ENCODE measurements around the gene SCTR.

SCTR gene

DNA sequence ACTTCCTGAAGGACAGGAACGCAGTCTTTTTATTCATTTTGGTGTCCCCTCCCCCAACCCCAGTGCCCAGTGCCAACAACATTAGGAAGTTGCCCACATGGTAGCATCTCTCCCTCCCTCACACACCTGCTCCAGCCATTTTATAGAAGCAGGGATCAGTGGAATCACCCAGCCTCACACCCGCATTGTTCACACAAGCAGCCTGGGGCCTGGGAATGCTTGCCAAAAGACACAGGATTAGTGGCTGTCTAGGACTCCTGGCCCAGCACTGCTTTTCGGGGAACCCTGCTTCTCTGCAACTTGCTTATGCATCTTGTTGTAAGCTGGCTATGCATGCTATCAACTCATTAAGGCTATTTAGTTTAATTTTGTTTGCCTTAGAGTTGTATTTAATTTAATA is 74.8 kb downstream of the SCTR start:
- H3K4me3 ChIP-seq (ENCODE audit: low read depth, low read length) = no peak overlapping the region
- no peak for DNase-seq (ENCODE audit: low read depth)
- TF ChIP-seq, protein P1, sequence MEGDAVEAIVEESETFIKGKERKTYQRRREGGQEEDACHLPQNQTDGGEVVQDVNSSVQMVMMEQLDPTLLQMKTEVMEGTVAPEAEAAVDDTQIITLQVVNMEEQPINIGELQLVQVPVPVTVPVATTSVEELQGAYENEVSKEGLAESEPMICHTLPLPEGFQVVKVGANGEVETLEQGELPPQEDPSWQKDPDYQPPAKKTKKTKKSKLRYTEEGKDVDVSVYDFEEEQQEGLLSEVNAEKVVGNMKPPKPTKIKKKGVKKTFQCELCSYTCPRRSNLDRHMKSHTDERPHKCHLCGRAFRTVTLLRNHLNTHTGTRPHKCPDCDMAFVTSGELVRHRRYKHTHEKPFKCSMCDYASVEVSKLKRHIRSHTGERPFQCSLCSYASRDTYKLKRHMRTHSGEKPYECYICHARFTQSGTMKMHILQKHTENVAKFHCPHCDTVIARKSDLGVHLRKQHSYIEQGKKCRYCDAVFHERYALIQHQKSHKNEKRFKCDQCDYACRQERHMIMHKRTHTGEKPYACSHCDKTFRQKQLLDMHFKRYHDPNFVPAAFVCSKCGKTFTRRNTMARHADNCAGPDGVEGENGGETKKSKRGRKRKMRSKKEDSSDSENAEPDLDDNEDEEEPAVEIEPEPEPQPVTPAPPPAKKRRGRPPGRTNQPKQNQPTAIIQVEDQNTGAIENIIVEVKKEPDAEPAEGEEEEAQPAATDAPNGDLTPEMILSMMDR (IDR thresholded peaks at IDR 0.05; ENCODE audit: control insufficient read depth, extremely low read depth, insufficient read depth) = no peak

DNA sequence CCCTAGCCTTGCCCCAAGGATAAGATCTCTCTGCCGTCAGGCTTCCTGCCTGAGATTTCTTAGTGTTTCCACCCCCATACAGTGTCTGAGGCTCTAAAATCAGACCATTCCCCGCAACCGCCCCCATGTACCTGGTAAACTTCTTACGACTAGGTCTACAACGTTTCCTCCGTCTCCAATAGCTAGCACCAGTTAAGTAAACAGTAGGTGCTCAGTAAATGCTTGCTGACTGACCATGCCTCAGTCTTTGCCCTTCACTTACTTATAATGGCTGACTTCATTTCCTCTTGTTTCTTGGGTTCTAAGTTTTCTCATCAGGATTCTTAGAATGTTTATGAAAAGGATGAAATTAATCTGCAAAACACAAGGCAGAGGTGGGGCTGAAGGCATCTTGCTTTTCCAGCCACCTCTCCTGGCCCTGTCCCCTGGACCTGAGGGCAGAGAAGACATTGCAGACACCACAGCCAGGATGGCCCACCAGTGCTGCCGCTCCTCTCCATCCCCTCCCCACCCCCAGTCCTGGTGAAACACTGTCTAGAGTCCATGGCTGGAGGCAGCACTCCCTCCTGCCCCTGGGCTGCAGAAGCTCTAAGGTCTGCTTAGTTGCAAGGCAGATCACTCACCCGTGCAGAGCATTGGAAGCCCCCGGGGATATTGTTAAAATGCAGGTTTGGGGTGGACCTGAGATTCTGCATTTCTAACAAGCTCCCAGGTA is 75.7 kb downstream of the SCTR start:
- DNase-seq (ENCODE audit: low read depth) = no peak
- TF ChIP-seq, protein P1 (IDR thresholded peaks at IDR 0.05; ENCODE audit: control insufficient read depth, extremely low read depth, insufficient read depth) = no peak
- no peak overlapping the region for H3K4me3 ChIP-seq (ENCODE audit: low read depth, low read length)

DNA sequence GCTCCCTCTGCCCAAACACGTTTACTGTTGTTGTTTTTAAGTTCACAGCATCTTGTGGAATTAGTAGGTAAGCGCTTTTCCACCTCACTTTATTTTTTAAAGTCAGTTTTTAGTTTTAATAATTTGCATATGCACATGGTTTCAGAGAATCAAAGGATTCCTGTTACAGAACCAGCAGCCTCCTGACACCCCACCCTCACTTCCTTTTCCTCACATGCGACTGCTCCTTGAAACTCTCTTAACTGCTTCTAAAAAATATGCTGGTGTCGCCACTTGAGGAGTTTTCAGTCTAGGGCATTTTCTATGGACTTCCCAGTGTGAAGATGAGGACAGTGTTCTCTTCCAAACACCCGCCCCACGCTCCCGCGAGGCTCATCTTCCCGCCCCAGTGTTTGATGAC is 78.2 kb downstream of the SCTR start:
- no peak for DNase-seq (ENCODE audit: low read depth)
- no peak overlapping the region for H3K4me3 ChIP-seq (ENCODE audit: low read depth, low read length)
- TF ChIP-seq, protein P1 (IDR thresholded peaks at IDR 0.05; ENCODE audit: control insufficient read depth, extremely low read depth, insufficient read depth) = no peak

GRCh38 chr2:119442850-119443249 is 81.4 kb downstream of the SCTR start:
- TF ChIP-seq, protein P1 (IDR thresholded peaks at IDR 0.05; ENCODE audit: control insufficient read depth, extremely low read depth, insufficient read depth) = no peak
- H3K4me3 ChIP-seq (ENCODE audit: low read depth, low read length) = no peak overlapping the region
- no peak for DNase-seq (ENCODE audit: low read depth)

DNA sequence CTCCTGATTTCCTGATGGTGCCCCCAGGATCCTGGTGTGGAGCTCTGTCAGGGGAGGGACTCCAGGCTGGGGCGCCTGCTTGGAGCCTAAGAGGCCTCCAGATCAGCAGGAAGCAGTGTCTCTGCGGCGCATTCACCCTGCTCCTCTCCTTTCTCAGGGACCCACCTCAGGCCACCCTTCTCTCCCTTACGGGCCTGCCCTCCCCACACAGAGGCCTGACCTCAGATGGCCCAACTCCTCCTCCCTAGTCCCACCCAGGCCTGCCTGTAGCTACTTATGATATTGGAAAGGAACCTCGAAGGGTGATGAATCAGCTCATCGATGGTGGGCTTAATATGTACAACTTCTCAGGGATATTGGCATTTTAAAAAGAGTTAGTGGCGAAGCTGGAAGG is 82.1 kb downstream of the SCTR start:
- TF ChIP-seq, protein P1 (IDR thresholded peaks at IDR 0.05; ENCODE audit: control insufficient read depth, extremely low read depth, insufficient read depth) = no peak
- H3K4me3 ChIP-seq (ENCODE audit: low read depth, low read length) = no peak overlapping the region
- DNase-seq (ENCODE audit: low read depth) = no peak

GRCh38 chr2:119441376-119442225 is 82.7 kb downstream of the SCTR start:
- H3K4me3 ChIP-seq (ENCODE audit: low read depth, low read length) = no peak overlapping the region
- TF ChIP-seq, protein P1 (IDR thresholded peaks at IDR 0.05; ENCODE audit: control insufficient read depth, extremely low read depth, insufficient read depth) = no peak
- no peak for DNase-seq (ENCODE audit: low read depth)
